ENCODE measurements around the gene TMEM181. TPM values are rescaled to one million over a fixed set of nuclear protein-coding genes. Genes with fewer than 3 reads are reported as not detected.
"Not testable (repeated sequence)": the region's sequence is repeated elsewhere in the genome, so short reads cannot be mapped to it uniquely, and the experiment has no call there.

Gene TMEM181
- polyA plus RNA-seq, 5 donors, result 26.1 to 36.8 (median 30.5) TPM

DNA sequence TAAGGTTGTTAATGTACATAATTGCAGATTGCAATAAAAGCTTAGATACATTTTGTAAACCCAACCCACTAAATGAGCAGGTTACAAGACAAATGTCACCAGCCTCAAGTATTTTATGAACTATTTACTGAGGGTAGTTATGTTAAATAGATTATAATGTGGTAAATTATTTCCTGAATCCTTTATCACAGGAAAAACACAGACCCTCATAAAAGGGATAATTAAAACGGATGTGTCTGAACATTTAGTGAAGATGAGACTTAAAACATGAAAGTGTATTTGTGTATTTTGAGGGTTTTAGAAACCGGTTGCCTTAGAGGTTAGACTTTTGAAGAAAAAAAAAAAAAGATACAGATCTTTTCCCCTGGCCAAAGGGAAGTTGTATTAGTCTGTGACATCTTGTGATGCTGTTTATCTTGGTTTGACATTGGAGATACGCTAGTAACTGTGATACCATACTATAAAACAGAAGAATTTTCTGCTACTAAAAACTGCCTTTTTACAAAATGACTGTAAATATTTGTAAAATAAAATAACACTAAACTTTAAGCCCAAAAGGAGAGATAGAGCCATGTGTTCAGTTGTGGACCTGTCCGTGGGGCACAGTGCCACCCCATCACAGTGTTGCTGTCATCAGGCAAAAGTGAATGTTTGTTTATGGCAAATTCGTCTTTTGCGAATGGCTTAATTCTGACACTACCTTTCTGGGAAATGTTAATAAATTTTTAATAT lies 75.0 kb downstream of the TMEM181 start:
- DNase-seq, result no peak

DNA sequence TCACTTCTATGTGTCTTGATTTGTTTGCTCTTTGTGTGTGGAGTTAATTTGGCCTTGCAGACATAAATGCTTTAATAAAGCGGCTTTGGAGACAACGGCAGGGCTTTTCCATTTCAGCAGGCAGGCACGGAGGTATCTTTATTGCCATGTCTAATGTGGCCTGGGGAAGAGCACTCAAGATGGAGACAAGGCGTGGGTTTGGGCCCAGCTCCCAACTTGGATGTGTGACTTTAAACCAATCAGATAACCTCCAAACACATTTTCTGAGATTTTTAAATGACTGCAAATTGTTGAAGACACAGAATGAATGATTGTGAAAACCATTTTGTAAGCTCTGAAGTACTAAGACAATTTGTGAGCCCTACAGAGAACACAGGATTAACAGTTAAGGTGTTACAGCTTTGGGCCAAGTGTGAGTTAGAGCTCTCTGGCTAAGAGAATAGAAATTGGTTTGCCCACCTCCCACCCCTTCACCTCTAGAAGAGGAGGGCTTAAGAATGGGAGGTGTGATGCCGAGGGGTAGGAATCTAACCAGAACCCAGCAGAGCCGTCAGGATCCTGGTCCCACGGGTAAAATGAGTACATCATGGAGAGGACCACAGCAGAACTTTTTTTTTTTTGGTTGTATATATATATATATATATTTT lies 75.7 kb downstream of the TMEM181 start:
- DNase-seq, result no peak

DNA sequence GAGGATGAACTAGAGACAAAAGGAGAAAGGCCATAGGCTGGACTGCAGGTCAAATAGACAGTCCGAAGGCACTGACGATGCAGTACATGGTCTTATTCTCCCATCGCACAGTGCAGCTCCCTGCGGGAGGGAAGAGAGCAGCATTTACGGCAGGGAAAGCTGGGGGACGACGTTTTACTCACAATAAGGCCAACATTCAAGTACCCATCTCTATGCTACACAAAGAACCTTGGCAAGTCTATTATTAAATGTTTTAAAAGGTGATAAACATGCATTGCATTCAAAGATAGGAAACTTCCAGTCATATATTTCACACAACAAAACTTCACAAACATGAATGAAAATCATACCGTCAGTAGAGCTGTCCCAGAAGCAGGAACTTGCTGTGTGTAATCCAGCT lies 76.9 kb downstream of the TMEM181 start:
- no peak for DNase-seq

DNA sequence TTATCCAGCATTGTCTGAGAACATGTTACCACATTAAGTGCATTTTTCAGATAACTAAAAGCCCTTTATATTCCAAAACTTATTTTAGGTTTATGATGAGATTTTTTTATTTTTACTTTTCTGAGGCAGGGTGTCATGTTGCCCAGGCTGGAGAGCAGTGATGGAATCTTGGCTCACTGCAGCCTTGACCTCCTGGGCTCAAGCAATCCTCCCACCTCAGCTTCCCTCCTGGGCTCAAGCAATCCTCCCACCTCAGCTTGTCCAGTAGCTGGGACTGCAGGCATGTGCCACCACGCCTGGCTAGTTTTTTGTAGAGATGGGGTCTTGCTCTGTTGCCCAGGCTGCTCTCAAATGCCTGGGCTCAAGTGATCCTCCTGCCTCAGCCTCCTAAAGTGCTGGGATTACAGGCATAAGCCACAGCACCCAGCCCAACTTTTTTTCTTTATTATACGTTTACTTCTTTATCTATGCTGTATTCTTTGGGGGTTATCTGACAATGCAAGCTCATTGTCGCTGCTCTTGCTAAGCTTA lies 78.5 kb downstream of the TMEM181 start:
- no peak for DNase-seq

DNA sequence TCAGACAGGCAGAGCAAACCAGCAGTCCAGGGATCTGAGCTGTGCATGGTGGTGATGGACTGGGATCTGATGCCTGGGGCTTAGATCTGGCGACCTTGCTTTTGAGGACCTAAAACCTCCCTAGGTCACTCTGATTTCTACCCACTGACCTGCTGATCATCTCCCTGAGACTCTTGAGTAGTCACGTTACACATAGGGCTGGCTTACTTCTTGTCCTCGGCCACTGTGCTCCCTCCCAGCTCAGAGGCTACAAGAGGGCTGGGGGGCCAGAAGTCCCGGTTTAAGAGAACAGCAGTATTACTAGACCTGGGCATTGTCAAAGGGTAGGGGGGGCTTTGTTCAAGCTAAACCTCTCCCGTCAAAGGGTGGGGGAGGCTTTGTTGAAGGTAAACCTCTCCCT lies 79.2 kb downstream of the TMEM181 start:
- DNase-seq, result no peak

DNA sequence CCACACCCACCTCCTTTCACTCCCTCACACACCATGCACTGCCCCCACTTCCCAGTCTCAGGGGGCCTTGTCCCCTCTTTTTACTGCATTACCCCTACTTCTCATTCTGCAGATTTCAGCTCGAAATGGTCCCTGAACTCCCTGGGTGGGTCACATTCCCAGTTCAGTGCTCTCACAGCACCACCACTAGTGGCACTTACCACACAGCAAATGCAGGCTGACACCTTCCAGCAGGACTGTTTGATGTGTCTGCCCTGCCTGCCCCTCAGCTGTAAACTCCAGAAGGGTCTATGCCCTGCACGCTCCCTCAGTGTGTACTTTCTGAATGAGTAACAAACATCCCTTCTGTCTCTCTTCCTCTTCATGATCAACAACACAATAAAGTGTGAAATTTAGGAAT lies 80.6 kb downstream of the TMEM181 start:
- DNase-seq, result no peak

DNA sequence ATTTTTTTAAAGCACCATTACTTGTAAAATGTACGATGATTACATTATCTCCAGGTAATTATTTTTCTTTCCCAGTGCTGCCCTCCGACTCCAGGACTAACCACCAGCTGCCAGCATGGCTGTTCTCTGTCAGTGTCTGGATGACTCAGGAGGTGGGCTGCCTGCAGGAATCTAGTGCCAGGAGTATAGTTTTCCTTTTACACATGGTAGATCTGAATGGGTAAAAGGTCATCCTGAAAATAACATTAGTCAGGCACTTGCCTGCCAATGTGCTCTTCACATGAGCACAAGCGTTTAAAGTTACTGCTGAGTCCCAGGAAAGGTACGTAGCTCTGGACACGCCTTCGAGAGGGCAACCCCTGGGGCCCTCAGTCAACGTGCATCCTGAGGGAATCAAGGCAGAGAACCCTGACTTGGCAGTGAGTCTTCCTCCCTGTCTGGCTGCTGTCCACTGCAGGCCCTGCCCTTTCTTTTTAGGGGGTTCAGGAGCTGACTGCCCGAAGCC lies 82.3 kb downstream of the TMEM181 start:
- DNase-seq, result no peak

DNA sequence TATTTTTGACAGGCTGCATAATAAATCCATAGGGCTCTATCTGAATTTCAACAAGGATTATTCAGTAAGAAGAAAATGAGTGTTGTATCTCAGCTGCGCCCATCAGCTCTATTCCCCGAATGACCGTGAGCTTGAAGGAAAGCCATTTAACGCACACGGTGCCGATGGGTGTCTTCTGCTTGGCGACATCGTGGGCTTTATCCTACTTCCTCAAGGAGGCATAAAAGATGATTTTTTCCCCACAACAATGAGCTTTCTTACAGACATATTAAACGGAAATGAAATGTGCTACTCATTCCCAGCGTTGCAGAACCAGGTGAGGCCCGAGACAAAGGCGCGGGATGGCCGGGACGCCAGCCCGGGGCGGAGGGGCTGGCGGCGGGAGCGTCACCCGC lies 83.9 kb downstream of the TMEM181 start:
- DNase-seq, result no peak

DNA sequence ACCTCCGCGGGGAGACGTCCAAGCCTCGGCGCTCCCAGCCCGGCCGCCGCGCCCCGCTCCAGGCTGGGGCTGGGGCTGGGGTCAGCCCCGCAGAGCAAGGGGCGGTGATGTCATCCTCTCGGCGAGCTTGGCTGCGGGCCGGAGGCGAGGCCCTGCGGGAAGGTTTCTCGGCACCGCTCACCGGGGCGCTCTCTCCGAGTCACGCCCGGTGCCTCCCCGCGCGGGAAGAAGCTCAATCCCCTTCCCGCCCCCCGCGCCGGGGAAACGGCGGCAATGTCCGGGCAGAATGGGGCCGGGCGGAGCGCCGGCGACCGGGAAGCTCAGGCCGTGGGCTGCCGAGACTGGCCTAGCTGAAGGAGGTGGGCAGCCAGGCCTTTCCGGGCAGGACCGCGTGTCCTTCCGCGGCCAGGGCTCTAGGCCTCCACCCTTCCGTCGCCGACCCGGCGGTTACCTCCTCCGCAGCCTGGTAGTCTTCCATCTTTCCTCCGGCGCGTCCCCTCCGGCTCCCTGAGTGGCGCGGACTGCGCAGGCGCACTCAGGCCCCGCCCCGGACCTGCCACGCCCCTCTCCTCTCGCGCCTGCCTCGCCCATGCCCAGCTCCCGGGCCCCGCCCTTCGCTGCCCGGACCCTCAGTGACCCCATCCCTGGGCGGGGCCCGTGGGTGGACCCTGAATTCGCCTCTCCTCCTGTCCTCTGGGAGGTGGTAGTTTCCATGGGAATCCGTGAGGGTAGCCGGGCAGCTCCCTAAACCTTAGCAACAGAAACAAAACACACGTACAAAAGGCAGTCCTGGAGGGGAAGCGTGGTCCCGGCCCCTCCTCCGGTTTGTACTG lies 84.6 kb downstream of the TMEM181 start, which contains the start of gene DYNLT1:
TSS of gene DYNLT1 (minus strand) at position 513 of the 833 bp plus-strand sequence. CDS start at position 478, 35 bp downstream.
- peak; percentile 95 for DNase-seq

DNA sequence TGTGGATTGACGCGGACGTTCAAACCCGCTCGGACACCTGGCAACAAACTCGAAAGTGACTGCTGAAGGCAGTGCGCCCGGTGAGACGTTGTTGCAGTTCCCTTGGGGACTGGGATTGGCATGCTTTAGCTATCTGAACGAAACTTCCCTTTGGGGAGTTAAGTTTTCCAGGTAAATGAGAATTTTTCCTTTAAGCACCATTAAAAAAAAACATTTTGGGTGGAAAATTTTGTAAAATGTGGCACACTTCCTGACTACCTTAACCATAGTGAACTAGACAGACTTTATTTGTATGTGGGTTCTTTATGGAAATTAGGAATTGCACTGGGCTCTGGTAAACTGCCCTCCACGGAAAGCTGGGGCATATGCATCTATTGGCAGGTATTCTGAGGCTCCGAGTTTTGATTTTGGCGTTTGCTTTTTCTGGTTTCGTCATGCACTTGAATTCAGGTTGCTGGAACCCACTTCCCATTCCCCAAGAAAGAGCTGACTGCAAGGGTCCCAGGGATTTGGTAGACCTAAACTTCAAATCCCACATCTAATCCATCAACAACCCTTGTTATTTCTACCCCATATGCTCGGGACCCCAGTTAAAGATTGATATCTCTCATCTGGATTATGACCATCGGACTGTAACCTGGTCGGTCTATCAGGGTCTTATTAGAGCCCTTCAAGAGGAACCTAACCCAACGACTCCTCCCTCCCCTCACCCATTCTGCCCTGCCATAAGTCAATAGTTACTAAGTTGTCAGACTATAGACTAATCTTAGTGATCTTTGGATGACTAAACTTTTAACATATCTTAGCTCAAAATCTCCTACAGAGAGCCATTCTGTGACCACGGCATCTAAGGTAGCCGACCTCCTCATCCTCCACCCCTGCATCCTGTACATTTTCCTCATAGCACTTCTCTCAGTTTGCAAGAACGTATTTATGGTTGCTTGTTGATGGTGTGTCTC lies 85.5 kb downstream of the TMEM181 start:
- no peak for DNase-seq

DNA sequence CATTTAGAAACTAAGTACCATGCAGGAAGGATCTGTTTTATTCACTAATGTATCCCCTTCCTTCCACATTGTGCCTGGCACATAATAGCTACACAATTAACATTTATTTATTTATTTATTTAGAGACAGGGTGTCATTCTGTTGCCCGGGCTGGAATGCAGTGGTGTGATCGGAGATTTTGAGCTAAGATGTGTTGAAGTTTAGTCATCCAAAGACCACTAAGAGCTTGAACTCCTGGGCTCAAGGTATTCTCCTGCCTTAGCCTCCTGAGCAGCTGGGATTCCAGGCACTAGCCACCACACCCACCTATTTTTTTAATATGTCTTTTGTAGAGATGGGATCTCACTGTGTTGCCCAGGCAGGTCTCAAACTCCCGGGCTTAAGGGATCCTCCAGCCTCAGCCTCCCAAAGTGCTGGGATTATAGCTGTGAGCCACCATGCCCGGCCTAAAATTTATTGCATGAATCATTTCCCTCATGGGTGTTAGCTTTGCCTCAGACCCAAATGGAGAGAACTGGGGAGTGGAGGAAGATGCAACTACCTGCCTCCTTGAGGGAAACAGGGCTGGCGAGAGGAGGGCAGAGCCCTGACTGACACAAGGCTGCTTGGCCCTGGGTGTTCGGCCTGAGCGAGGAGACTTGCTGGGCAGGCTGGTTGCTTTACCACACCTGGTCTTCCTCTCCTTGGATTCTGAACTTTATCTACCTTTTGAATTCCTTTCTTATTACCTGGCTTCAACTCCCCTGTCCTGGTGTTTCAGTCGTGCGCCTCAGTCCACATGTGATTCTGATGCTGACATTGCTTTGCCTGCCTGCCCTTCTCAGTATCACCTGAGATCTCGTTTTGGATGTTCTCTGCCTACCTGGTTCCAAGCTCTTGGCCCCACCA lies 86.4 kb downstream of the TMEM181 start:
- no peak for DNase-seq

DNA sequence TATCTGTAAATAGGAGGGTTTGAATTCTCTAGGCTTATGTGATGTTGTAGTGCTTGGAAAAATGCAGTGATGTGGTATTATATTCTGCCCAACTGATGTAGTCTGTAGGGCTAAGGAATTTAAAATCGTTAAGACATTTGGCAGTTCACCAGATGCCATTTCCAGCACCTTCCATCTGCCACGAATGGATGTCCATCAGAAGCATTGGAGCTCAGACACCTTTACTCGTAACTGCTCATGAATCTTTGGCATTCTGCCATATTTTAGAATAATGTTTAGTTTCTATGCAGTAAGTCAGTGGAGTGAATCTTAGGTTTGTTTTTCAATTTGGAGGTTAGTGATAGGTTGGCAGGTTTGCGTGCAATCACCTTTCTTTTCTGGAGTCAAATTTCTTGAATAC lies 87.6 kb downstream of the TMEM181 start:
- DNase-seq, result no peak

DNA sequence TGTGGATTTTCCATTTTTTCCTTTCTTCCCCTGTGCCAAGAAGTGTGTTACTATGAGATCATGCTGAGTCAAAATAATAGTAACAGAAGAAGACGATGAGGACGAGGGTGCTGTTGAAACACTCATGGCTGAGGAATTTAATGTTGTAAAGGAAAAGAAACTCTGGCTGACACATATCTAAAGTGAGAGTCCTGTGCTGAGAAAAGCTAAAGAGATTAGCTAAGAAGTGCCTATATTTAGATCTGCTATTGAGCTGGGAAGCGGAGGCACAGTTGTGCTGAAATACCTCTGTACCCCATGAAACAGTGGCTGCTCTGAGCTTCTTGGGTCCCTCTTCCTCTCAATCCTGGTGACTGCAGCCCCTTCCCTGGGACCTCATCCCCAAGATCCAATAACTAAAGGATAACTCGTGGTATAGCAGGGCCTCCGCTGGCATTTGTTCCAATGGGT lies 88.8 kb downstream of the TMEM181 start:
- DNase-seq, result no peak

DNA sequence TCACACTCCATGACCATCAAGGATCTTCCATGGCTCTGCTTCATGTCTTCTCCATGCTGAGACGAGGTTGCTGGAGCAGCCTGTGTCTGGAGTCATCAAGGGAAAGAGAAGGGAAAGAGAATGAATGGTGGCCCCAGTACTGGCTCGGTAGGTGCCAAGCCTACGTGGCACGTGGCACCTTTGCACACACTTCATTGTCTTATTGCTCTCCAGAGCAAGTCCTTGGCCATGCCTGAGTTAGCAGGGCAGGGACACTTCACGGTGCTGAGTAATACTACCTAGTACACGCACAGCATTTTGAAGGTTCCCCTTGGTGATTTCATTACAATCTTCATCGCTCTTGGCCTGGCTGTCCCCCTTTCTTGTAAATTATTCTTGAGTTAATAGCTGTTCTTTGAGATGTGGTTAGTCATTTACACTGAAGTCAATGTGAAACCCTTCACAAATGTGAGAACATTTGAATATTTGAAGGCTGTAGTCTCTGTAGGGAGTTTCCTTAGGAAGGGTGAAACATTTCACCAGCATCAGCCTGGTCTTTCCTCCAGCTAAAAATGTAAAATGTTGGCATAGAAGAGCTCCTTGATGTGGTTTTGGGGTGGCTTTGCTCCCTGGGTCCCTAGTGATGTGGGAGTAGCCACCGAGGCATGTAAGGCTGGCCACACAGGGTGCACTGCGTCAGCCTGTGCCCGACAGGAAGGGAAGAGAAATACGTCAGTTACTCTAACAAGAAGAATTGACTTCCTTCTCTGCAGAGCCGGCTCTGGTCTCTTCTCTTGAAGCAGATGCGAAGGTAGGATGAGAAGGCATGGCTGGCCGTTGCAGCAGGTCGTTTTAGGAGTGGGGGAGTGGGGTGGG lies 89.6 kb downstream of the TMEM181 start, which contains the start of gene SYTL3:
TSS of gene SYTL3 (plus strand) at position 766 of the 855 bp plus-strand sequence. CDS start 13,215 bp downstream, outside the sequence.
- DNase-seq, result no peak

DNA sequence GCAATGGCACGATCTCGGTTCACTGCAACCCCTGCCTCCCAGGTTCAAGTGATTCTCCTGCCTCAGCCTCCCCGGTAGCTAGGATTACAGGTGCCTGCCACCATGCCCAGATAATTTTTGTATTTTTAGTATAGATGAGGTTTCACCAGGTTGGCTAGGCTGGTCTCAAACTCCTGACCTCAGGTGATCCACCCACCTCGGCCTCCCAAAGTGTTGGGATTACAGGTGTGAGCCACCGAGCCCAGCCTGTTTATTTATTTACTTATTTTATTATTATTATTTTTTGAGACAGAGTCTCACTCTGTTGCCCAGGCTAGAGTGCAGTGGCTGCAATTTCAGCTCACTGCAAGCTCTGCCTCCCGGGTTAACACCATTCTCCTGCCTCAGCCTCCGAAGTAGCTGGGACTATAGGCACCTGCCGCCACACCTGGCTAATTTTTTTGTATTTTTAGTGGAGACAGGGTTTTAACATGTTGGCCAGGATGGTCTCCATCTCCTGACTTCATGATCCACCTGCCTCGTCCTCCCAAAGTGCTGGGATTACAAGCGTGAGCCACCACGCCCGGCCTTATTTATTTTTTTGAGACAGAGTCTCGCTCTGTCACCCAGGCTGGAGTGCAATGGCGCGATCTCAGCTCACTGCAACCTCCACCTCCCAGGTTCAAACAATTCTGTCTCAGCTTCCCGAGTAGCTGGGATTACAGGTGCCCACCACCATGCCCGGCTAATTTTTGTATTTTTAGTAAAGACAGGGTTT lies 92.3 kb downstream of the TMEM181 start:
- DNase-seq, result not testable (repeated sequence)

DNA sequence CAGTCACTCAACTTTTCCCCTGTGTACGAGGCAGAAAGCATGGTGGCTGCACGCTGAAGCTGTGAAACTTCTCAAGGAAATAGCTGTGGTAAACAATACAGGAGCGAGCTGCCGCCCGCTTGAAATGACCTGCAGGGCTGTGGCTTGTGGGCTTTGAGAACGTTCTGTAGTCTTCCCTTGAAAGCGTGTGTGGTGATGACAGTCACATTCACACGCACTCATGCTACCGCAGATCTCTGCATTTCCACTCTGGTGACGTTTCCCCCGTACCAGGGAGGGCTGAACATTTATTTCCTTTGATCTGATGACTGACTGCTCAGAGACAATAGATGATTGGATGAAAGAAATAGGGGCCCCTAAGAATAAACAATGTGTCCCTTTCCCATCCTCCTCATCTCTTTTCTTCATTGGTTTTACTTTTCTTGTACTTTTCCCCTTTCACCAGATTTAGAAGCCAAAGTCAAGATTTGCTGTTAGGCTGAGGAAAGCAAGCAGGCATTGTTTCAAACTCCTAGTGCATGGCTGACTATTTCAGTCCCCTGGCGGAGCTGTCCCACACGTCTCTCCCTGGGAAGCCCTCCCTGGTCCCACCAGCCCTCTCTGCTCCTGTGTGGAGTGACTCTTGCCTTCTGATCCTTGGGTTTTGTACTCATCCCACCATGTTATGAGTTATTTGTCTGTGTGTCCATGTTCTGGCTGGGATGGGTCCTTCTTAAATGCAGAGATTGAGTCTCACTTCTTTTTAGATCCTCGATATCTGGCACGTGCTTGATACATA lies 93.9 kb downstream of the TMEM181 start:
- no peak for DNase-seq

DNA sequence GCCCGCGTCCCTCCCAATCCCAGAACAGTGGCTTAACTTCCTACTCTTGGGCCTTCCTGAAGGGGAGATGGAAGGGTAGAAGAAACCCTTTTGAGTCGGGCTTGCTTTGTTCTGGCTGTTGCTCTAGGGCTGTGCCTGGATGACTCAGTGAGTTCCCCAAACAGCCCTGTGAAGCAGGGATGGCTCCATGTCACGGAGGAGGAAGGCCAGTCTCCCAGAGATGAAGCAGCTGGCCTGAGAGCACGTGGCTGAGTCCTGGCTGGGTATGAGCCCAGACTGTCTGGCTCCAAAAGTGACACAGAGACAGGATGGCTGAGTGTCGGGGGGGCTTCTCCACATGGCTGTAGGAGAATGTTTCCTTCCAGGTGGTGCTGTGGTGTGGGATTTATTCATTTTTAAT lies 94.6 kb downstream of the TMEM181 start:
- no peak for DNase-seq
